Heart left ventricle (tissue), 13 donors: ENCODE data around the gene LYRM7.
"Not testable (repeated sequence)": the region's sequence is repeated elsewhere in the genome, so short reads cannot be mapped to it uniquely, and the experiment has no call there.

ENCODE experiments used
- POLR2A ChIP-seq, 2 donors: fragments of 450-650 bp; IDR thresholded peaks; one replicate each; pipeline ENCODE4 v1.6.1; 2017; ENCODE audit warnings: antibody characterized with exemption in 2 of 2, mild to moderate bottlenecking in 2 of 2, moderate library complexity in 2 of 2
- TF ChIP-seq, protein P1 (sequence below), 12 donors: fragments of 200-600 bp; sonication (generic) in 4 of 12; IDR thresholded peaks; one replicate each; pipeline versions ENCODE4 v1.5.0 to v1.8.0; 2018 to 2022; ENCODE audit warnings: antibody characterized with exemption in 12 of 12, mild to moderate bottlenecking in 5 of 12
- donor health status: ischemic (EF 13 %, LVEDD 7.1; RV severe dilation, severe dysfunction).
- donor health status: DM: no; HTN: yes; CAD: no.
- donor health status: DM: no; HTN: no; CAD: no.
- donor health status: ischemic (EF 25% LVEDD 6.9; RV normal size, moderate dysfunction).
- donor health status: ischemic (EF 25% LVEDD 5.7; RV mildly dilated, moderate dysfunction).
- donor health status: ischemic (EF 35%, LVEDD 5.7; RV mildly dilated, moderate dysfunction).
- donor health status: nonischemic (EF 11% LVEDD 7.7; RV severe dilation, severe dysfunction).
- donor health status: DM: yes; HTN: yes; CAD: no.
- donor health status: PGD.
- donor health status: ischemic (EF 29% LVEDD 5.4; RV normal size, mild dysfunction).
- donor health status: nonischemic (EF 23%, LVEDD 6.1; RV moderate dilation, normal function).

DNA sequence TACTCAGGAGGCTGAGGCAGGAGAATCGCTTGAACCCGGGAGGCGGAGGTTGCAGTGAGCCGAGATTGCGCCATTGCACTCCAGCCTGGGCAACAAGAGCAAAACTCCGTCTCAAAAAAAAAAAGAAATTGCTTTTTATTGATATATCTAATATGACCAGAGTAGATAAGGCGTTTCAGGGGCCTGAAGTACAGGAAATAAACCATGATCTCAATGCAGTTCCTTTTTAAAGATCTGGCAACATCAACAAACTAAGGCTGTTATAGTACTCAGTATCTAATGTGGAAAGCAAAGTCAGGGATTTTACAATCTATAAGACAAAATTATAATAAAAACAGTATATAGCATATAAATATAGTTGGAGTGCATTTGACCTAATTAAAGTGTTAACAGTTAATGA lies 23.2 kb downstream of the LYRM7 start:
- TF ChIP-seq, protein P1, sequence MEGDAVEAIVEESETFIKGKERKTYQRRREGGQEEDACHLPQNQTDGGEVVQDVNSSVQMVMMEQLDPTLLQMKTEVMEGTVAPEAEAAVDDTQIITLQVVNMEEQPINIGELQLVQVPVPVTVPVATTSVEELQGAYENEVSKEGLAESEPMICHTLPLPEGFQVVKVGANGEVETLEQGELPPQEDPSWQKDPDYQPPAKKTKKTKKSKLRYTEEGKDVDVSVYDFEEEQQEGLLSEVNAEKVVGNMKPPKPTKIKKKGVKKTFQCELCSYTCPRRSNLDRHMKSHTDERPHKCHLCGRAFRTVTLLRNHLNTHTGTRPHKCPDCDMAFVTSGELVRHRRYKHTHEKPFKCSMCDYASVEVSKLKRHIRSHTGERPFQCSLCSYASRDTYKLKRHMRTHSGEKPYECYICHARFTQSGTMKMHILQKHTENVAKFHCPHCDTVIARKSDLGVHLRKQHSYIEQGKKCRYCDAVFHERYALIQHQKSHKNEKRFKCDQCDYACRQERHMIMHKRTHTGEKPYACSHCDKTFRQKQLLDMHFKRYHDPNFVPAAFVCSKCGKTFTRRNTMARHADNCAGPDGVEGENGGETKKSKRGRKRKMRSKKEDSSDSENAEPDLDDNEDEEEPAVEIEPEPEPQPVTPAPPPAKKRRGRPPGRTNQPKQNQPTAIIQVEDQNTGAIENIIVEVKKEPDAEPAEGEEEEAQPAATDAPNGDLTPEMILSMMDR (IDR thresholded peaks at IDR 0.05): not testable (repeated sequence)
- TF ChIP-seq POLR2A (IDR thresholded peaks at IDR 0.05): not testable (repeated sequence)
